K562 (cell line): ENCODE results near the gene MYO15A. TPM values are rescaled to one million over a fixed set of nuclear protein-coding genes. Genes with fewer than 3 reads are reported as not detected.
A peak's percentile ranks its signal among the peaks of the same experiment; 100 is the strongest.

ENCODE experiments used
- CBX1 ChIP-seq: sonication (generic); IDR thresholded peaks from 2 replicates; pipeline ENCODE4 v1.6.1; 2016; ENCODE audit warnings: antibody characterized with exemption, low read depth, mild to moderate bottlenecking
- CBX3 ChIP-seq, 2 experiments: IDR thresholded peaks; 1 replicate in 1 of 2; 2 replicates in 1 of 2; pipeline ENCODE4 v1.6.1; 2012; ENCODE audit warnings: inconsistent platforms in 2 of 2, low read length in 2 of 2, borderline replicate concordance in 1 of 2, control low read depth in 1 of 2
- CTCF ChIP-seq, 3 experiments: IDR thresholded peaks in 2 of 3; conservative IDR thresholded peaks in 1 of 3; 2 replicates each; pipeline ENCODE4 v1.5.1; 2011 to 2012; ENCODE audit warnings: low read length in 3 of 3, mild to moderate bottlenecking in 3 of 3, control low read depth in 2 of 3, improper control_type of control experiment in 1 of 3, inconsistent platforms in 1 of 3, low read depth in 1 of 3, mixed read lengths in 1 of 3, moderate library complexity in 1 of 3; ENCODE audit not compliant: insufficient read depth in 2 of 3
- ETV1 ChIP-seq: fragments of 450-650 bp; conservative IDR thresholded peaks from 2 replicates; pipeline ENCODE4 v1.6.1; 2016; ENCODE audit warnings: missing genetic modification characterization, control low read depth, low read depth, missing compliant biosample characterization
- KHSRP ChIP-seq: fragments of 450-650 bp; IDR thresholded peaks from 2 replicates; pipeline ENCODE4 v1.6.1; 2017
- RAD21 ChIP-seq, 2 experiments: fragments of 250-450 bp in 1 of 2; fragments of 450-650 bp in 1 of 2; sonication (Bioruptor Pico) in 1 of 2; formaldehyde crosslinking in 1 of 2; IDR thresholded peaks in 1 of 2; conservative IDR thresholded peaks in 1 of 2; 2 replicates each; pipeline versions ENCODE4 v1.4.0 to v1.8.0; 2020 to 2022; ENCODE audit warnings: mild to moderate bottlenecking in 2 of 2, moderate library complexity in 1 of 2
- TCFL5 ChIP-seq: fragments of 250-450 bp; sonication (Bioruptor Pico); conservative IDR thresholded peaks from 2 replicates; pipeline ENCODE4 v1.6.1; 2021; ENCODE audit warnings: mild to moderate bottlenecking, moderate library complexity, matching md5 sums
- TRIM28 ChIP-seq: fragments of 450-650 bp; IDR thresholded peaks from 2 replicates; pipeline ENCODE4 v1.6.1; 2017
- ZBTB33 ChIP-seq: sonication (generic); formaldehyde crosslinking; IDR thresholded peaks from 2 replicates; pipeline ENCODE4 v1.8.1; 2023; ENCODE audit warnings: mild to moderate bottlenecking, missing genetic modification reagents
- polyA plus RNA-seq, 8 experiments: library from polyadenylated mRNA; depleted of rRNA in 4 of 8; stranded (reverse) in 5 of 8; unstranded in 3 of 8; fragments of >200 nt; fragmentation: Nextera tagmentation in 2 of 8; fragmentation: Illumina TruSeq in 1 of 8; extraction: Ambion mirVana in 2 of 8; extraction: Trizol in 1 of 8; gene quantifications; 2 replicates each; pipeline versions ENCODE4 v1.2.1 to v1.2.3, GENCODE V29; 2011 to 2014; ENCODE audit warnings: inconsistent platforms in 1 of 8, missing spikeins in 1 of 8
- total RNA-seq, 7 experiments: library from RNA; depleted of rRNA in 6 of 7; stranded (reverse); fragments of >200 nt in 6 of 7; fragmentation: Illumina TruSeq in 2 of 7; extraction: Trizol in 2 of 7; gene quantifications; 2 replicates each; pipeline versions ENCODE4 v1.2.1 to v1.2.3, GENCODE V29; 2011 to 2021; ENCODE audit warnings: low replicate concordance in 1 of 7
- TF ChIP-seq, protein P1 (sequence below): fragments of 250-450 bp; sonication (Bioruptor Pico); IDR thresholded peaks from 2 replicates; pipeline ENCODE4 v1.8.0; 2022; ENCODE audit warnings: moderate library complexity, mild to moderate bottlenecking, inconsistent platforms
- TF ChIP-seq, protein P2 (sequence below): sonication (generic); formaldehyde crosslinking; IDR thresholded peaks from 2 replicates; pipeline ENCODE4 v1.9.0; 2022; ENCODE audit warnings: mild to moderate bottlenecking, missing genetic modification reagents

Gene MYO15A
- total and polyA plus RNA-seq, 9 of the 15 experiments (the other 6 are each of a cell fraction or from before 2014, with no cell fraction given), result 0.05 to 0.88 (median 0.14) TPM; not detected in 1

DNA sequence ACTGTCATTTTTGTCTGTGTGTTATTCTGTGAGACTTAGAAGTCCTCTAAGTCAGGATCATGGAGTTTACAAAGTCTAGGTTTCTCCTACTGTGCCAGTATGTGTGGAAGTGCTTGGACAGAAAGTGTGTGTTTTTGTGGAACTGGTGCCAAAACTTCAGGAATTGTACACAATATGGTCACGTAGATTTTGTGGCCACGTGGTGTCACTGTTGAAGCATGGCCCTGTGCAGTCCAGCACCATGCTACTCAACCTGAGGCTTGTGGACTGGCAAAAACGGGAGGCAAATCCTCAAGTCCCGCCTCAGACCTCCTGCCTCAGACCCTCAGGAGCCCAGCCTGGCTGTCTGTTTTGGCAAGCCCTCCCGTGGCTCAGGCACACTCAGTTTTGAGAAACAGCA is 58.3 kb downstream of the MYO15A start (continued):
- TF ChIP-seq ZBTB33 (CRISPR knock-in tag), result no peak
- peak in 1 of 2 experiments; percentile 84; a peak in 1 of 3 replicates for TF ChIP-seq CBX3 (IDR thresholded peaks at IDR 0.05; ENCODE audit: borderline replicate concordance in 1 of 2, low read length in 2 of 2)
- TF ChIP-seq, protein P1, sequence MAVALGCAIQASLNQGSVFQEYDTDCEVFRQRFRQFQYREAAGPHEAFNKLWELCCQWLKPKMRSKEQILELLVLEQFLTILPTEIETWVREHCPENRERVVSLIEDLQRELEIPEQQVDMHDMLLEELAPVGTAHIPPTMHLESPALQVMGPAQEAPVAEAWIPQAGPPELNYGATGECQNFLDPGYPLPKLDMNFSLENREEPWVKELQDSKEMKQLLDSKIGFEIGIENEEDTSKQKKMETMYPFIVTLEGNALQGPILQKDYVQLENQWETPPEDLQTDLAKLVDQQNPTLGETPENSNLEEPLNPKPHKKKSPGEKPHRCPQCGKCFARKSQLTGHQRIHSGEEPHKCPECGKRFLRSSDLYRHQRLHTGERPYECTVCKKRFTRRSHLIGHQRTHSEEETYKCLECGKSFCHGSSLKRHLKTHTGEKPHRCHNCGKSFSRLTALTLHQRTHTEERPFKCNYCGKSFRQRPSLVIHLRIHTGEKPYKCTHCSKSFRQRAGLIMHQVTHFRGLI (CRISPR knock-in tag), result no peak
- TF ChIP-seq KHSRP, result no peak
- peak in 1 of 2 experiments; percentile 53; a peak in 3 of 4 replicates for TF ChIP-seq RAD21 (CRISPR knock-in tag; conservative IDR thresholded peaks at IDR 0.05 in 1 of 2, IDR thresholded peaks at IDR 0.05 in 1 of 2)
- TF ChIP-seq CBX1, result peak; percentile 51; the same call in 1 of the 2 replicates
- no peak for TF ChIP-seq ETV1 (tag)
- TF ChIP-seq TRIM28, result 0 out of 2 replicates have a peak, but pooled peaks have one; percentile 53
- TF ChIP-seq CTCF (IDR thresholded peaks at IDR 0.05 in 2 of 3, conservative IDR thresholded peaks at IDR 0.05 in 1 of 3; ENCODE audit: insufficient read depth in 2 of 3, low read depth in 1 of 3, low read length in 3 of 3), result peak; percentile 49 to 52 (median 52); a peak in 5 of 6 replicates
- TF ChIP-seq, protein P2, sequence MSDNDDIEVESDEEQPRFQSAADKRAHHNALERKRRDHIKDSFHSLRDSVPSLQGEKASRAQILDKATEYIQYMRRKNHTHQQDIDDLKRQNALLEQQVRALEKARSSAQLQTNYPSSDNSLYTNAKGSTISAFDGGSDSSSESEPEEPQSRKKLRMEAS (CRISPR knock-in tag), result peak; percentile 38; the same call in 1 of the 2 replicates
- no peak for TF ChIP-seq TCFL5 (CRISPR knock-in tag)
